DMS53 treated with DMSO at 0.1 percent for 48 hours (cell line): ENCODE results near the gene MED16.
"Not testable (repeated sequence)": the region's sequence is repeated elsewhere in the genome, so short reads cannot be mapped to it uniquely, and the experiment has no call there.

Experiments
- DNase-seq: peaks from one replicate; lab custom pipeline; 2025; ENCODE audit not compliant: unreplicated experiment; lab: John Stamatoyannopoulos, UW

The MED16 gene

GRCh38 chr19:889662-890295, 3.2 kb downstream of the MED16 start:
- no peak for DNase-seq

- DNase-seq: no peak
Measured at GRCh38 chr19:888581-889385, 4.2 kb downstream of the MED16 start.

GRCh38 chr19:887599-887998, 5.4 kb downstream of the MED16 start:
- DNase-seq: no peak

GRCh38 chr19:887072-887471, 5.9 kb downstream of the MED16 start:
- DNase-seq: no peak

GRCh38 chr19:885536-886224, 7.3 kb downstream of the MED16 start:
- no peak for DNase-seq

- DNase-seq: no peak
Measured at GRCh38 chr19:884420-885211, 8.4 kb downstream of the MED16 start.

- peak; percentile 75 for DNase-seq
Measured at GRCh38 chr19:883661-884211, 9.3 kb downstream of the MED16 start.

GRCh38 chr19:882871-883497, 10.0 kb downstream of the MED16 start:
- no peak for DNase-seq

GRCh38 chr19:881385-882071, 11.5 kb downstream of the MED16 start:
- no peak for DNase-seq

- no peak for DNase-seq
Measured at GRCh38 chr19:879711-880438, 13.1 kb downstream of the MED16 start.

GRCh38 chr19:878751-879561, 14.0 kb downstream of the MED16 start:
- not testable (repeated sequence) for DNase-seq

- DNase-seq: not testable (repeated sequence)
Measured at GRCh38 chr19:877992-878660, 14.9 kb downstream of the MED16 start.

GRCh38 chr19:876780-877314, 16.1 kb downstream of the MED16 start:
- no peak for DNase-seq

GRCh38 chr19:876089-876488, 16.9 kb downstream of the MED16 start:
- no peak for DNase-seq

GRCh38 chr19:875265-875879, 17.6 kb downstream of the MED16 start:
- no peak for DNase-seq

GRCh38 chr19:873561-874041, 19.4 kb downstream of the MED16 start:
- DNase-seq: no peak

- no peak for DNase-seq
Measured at GRCh38 chr19:873084-873483, 19.9 kb downstream of the MED16 start.
